Left ventricle myocardium inferior (tissue), 1 donor: ENCODE data around the gene BTRC. TPM values are rescaled to one million over a fixed set of nuclear protein-coding genes. Genes with fewer than 3 reads are reported as not detected.

Experiments used
- DNase-seq: peaks from one replicate; pipeline ENCODE4 v3.0.0-alpha.2; 2020
- H3K27ac ChIP-seq: fragments of 200-600 bp; replicated peaks from 2 replicates; pipeline ENCODE4 v1.8.0; 2021
- H3K27me3 ChIP-seq: fragments of 200-600 bp; 2 replicates; pipeline ENCODE4 v1.8.0; 2021; ENCODE audit warnings: low read depth
- H3K36me3 ChIP-seq: fragments of 200-600 bp; 2 replicates; pipeline ENCODE4 v1.8.0; 2021
- H3K4me1 ChIP-seq: fragments of 200-600 bp; 2 replicates; pipeline ENCODE4 v1.8.0; 2021
- H3K4me3 ChIP-seq: fragments of 200-600 bp; 2 replicates; pipeline ENCODE4 v1.8.0; 2021; ENCODE audit warnings: mild to moderate bottlenecking, moderate library complexity
- H3K9me3 ChIP-seq: fragments of 200-600 bp; replicated peaks from 2 replicates; pipeline ENCODE4 v1.8.0; 2021
- CTCF ChIP-seq: fragments of 200-600 bp; IDR thresholded peaks from 2 replicates; pipeline ENCODE4 v1.8.0; 2021; ENCODE audit warnings: antibody characterized with exemption, mild to moderate bottlenecking, borderline replicate concordance
- intact Hi-C: fragments of 100-400 bp; cut with micrococcal nuclease; formaldehyde crosslinking; loops from one replicate; pipeline ENCODE4 v1.11.0; 2022
- total RNA-seq: library from RNA; stranded (reverse); fragmentation: NEBNext Ultra II Directional; extraction: Animal tissue kit (Norgen Biotek cat#: 25700); gene quantifications from one replicate; pipeline ENCODE4 v1.2.1, GENCODE V29; 2021
- donor health status: DM: no; HTN: yes; CAD: no; lungs with severe emphysema.

BTRC gene
- total RNA-seq, 1 donor from 2014 or later = 34.8 TPM

DNA sequence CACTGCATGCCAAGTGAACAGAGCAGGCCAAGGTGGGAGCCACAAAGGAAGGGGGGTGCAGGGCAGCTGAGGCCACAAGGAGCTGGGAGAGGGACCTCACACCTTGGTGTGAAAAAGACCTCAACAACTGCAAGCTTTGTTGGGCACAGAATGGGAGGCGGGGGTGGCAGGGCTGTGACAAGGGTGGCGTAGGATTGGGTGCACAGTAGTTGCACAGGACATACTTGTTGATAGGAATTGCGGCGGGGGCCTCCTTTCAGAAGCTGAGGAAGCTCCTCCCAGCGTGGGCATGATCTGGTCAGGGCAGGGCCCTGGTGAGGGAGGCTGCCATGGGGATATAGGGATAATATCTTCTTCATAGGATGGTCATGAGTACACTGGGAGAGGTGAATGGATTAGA lies 208.3 kb downstream of the BTRC start:
- Histone ChIP-seq H3K4me3 (no peak overlapping the region), H3K4me1 (peaks cover 10% of the 10 kb centered on the region), H3K36me3 (no peaks in the 10 kb centered on the region), H3K9me3 (no peaks in the 10 kb centered on the region), H3K27me3 (peaks cover 52% of the 10 kb centered on the region), H3K27ac (no peak overlapping the region)
- DNase-seq = no peak
- TF ChIP-seq CTCF = no peak
- intact Hi-C loops = no loop called here

DNA sequence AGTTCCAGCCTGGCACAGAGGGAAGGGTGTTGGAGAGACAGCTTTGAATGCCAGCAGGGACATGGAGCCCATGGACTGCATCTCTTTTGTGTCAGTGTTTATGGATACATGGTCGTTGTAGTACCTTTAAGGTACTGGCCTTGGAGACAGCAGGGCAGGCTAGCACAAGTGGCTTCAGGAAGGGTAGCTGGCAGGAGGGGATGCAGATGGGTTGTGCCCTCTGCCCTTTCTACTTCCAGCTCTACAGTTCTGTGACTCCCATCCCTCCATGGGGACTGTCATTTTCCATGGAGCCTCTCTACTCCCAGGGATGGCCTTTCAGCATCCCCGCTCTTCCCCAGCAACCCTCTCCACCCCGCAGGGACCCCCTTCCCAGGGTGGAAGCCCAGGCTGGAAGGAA lies 209.0 kb downstream of the BTRC start:
- H3K27me3 ChIP-seq = peaks cover 60% of the 10 kb centered on the region
- intact Hi-C loops = no loop called here
- no peaks in the 10 kb centered on the region for H3K36me3 ChIP-seq
- no peak overlapping the region for H3K4me3 ChIP-seq
- H3K9me3 ChIP-seq = no peaks in the 10 kb centered on the region
- TF ChIP-seq CTCF = no peak
- no peak for DNase-seq
- H3K27ac ChIP-seq = no peak overlapping the region
- H3K4me1 ChIP-seq = peaks cover 10% of the 10 kb centered on the region

GRCh38 chr10:101563497-101564040 lies 209.6 kb downstream of the BTRC start:
- peaks cover 66% of the 10 kb centered on the region for H3K27me3 ChIP-seq
- H3K9me3 ChIP-seq = no peaks in the 10 kb centered on the region
- H3K27ac ChIP-seq = no peak overlapping the region
- DNase-seq = no peak
- H3K4me1 ChIP-seq = peaks cover 10% of the 10 kb centered on the region
- no peaks in the 10 kb centered on the region for H3K36me3 ChIP-seq
- no peak overlapping the region for H3K4me3 ChIP-seq
- intact Hi-C loops = no loop called here
- no peak for TF ChIP-seq CTCF

DNA sequence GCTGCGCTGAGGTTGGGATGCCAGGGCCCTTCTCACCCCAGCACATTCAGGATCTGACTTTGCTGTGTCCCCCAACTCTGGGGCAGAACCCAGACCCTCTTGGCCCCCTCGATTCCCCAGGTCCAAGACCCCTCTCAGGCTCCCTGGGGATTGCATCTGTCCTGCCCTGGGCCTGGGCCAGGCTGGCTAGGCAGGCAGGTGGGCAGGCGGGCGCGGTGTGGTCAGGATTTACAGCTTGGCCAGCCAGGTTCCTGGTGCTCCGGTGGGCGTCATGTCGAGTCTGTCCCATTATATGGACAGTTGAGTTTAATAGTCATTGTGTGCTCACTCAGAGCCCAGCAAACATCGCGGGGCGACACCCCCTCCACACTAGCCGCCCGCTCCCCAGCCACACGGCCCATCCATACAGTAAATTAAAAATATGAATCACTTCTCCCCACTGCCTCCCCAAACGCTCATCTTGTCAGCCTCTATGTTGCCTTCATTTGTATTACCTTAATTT lies 210.6 kb downstream of the BTRC start:
- H3K36me3 ChIP-seq = no peaks in the 10 kb centered on the region
- no peak for TF ChIP-seq CTCF
- H3K4me1 ChIP-seq = peaks cover 13% of the 10 kb centered on the region
- no peaks in the 10 kb centered on the region for H3K9me3 ChIP-seq
- H3K27ac ChIP-seq = no peak overlapping the region
- peaks cover 75% of the 10 kb centered on the region for H3K27me3 ChIP-seq
- no peak overlapping the region for H3K4me3 ChIP-seq
- intact Hi-C loops = no loop called here
- DNase-seq = no peak

- intact Hi-C loops = no loop called here
- Histone ChIP-seq H3K4me1 (peaks cover 21% of the 10 kb centered on the region), H3K4me3 (no peak overlapping the region), H3K27ac (no peak overlapping the region), H3K27me3 (peaks cover 82% of the 10 kb centered on the region), H3K36me3 (no peaks in the 10 kb centered on the region), H3K9me3 (no peaks in the 10 kb centered on the region)
- no peak for DNase-seq
- no peak for TF ChIP-seq CTCF
Measured at GRCh38 chr10:101565370-101565900, 211.5 kb downstream of the BTRC start.
